Cardiac muscle cell (in vitro differentiated cells and primary cell): ENCODE results near the gene ACACA. TPM values are rescaled to one million over a fixed set of nuclear protein-coding genes. Genes with fewer than 3 reads are reported as not detected.

Source experiments
- DNase-seq, 2 donors: peaks; one replicate each; pipeline versions ENCODE4 v3.0.0 to v3.0.0-alpha.2; 2010 to 2017; ENCODE audit warnings: low read depth in 1 of 2, low spot score in 1 of 2
- H3K27ac ChIP-seq: fragments of 200-600 bp; sonication (generic); 2 replicates; pipeline ENCODE4 v1.5.1; 2016
- H3K27me3 ChIP-seq: fragments of 200-600 bp; sonication (generic); 2 replicates; pipeline ENCODE4 v1.6.0; 2016; ENCODE audit warnings: control low read depth
- H3K36me3 ChIP-seq: fragments of 200-600 bp; sonication (generic); 2 replicates; pipeline ENCODE4 v1.5.1; 2016; ENCODE audit warnings: control low read depth
- H3K4me1 ChIP-seq: fragments of 200-600 bp; sonication (generic); 2 replicates; pipeline ENCODE4 v1.8.1; 2017; ENCODE audit warnings: low read depth, mild to moderate bottlenecking, mixed run types
- H3K4me3 ChIP-seq: fragments of 200-600 bp; sonication (generic); 2 replicates; pipeline ENCODE4 v1.5.1; 2016; ENCODE audit warnings: mild to moderate bottlenecking
- H3K9me3 ChIP-seq: fragments of 200-600 bp; sonication (generic); 2 replicates; pipeline ENCODE4 v1.5.1; 2017; ENCODE audit warnings: low read depth, mild to moderate bottlenecking, control low read depth
- CTCF ChIP-seq: IDR thresholded peaks from 2 replicates; pipeline ENCODE4 v1.5.1; 2012; ENCODE audit warnings: low read depth, mild to moderate bottlenecking, low read length
- polyA plus RNA-seq: library from polyadenylated mRNA; unstranded; fragments of >200 nt; fragmentation: Nextera tagmentation; extraction: Ambion mirVana; gene quantifications from 2 replicates; pipeline ENCODE4 v1.2.1, GENCODE V29; 2016
- total RNA-seq: library from RNA; depleted of rRNA; stranded (reverse); fragments of >200 nt; gene quantifications from 2 replicates; pipeline ENCODE4 v1.2.3, GENCODE V29; 2016

The ACACA gene
- total and polyA plus RNA-seq, 2 experiments from 2014 or later = 42.5 to 47.6 TPM

GRCh38 chr17:37111329-37111728 lies 295.3 kb downstream of the ACACA start:
- no peak for DNase-seq
- Histone ChIP-seq H3K4me1 (peaks cover 21% of the 10 kb centered on the region), H3K9me3 (no peaks in the 10 kb centered on the region), H3K27ac (no peak overlapping the region), H3K36me3 (peaks cover 10% of the 10 kb centered on the region), H3K4me3 (no peak overlapping the region), H3K27me3 (no peaks in the 10 kb centered on the region)
- no peak for TF ChIP-seq CTCF

GRCh38 chr17:37110746-37111145 lies 295.9 kb downstream of the ACACA start:
- H3K36me3 ChIP-seq = peaks cover 10% of the 10 kb centered on the region
- H3K4me3 ChIP-seq = no peak overlapping the region
- no peak overlapping the region for H3K27ac ChIP-seq
- H3K4me1 ChIP-seq = peaks cover 25% of the 10 kb centered on the region
- no peaks in the 10 kb centered on the region for H3K9me3 ChIP-seq
- no peaks in the 10 kb centered on the region for H3K27me3 ChIP-seq
- DNase-seq = no peak
- TF ChIP-seq CTCF = no peak

- Histone ChIP-seq H3K4me3 (no peak overlapping the region), H3K36me3 (peaks cover 10% of the 10 kb centered on the region), H3K4me1 (peaks cover 31% of the 10 kb centered on the region), H3K9me3 (no peaks in the 10 kb centered on the region), H3K27me3 (no peaks in the 10 kb centered on the region), H3K27ac (no peak overlapping the region)
- no peak for DNase-seq
- no peak for TF ChIP-seq CTCF
Observed at GRCh38 chr17:37109731-37110710, 296.6 kb downstream of the ACACA start.

GRCh38 chr17:37109106-37109505 lies 297.5 kb downstream of the ACACA start:
- Histone ChIP-seq H3K4me1 (peaks cover 38% of the 10 kb centered on the region), H3K9me3 (no peaks in the 10 kb centered on the region), H3K27ac (peak overlapping the region; percentile 25), H3K4me3 (no peak overlapping the region), H3K27me3 (no peaks in the 10 kb centered on the region), H3K36me3 (peaks cover 10% of the 10 kb centered on the region)
- DNase-seq = no peak
- no peak for TF ChIP-seq CTCF

GRCh38 chr17:37107406-37108083 lies 299.1 kb downstream of the ACACA start:
- Histone ChIP-seq H3K4me3 (no peak overlapping the region), H3K36me3 (peaks cover 10% of the 10 kb centered on the region), H3K9me3 (no peaks in the 10 kb centered on the region), H3K4me1 (peaks cover 38% of the 10 kb centered on the region), H3K27ac (peak overlapping the region; percentile 25), H3K27me3 (no peaks in the 10 kb centered on the region)
- no peak for TF ChIP-seq CTCF
- peak in 1 of 2 donors; percentile 36 for DNase-seq
